A549 (cell line): ENCODE measurements around the gene CACNA1I.

ENCODE experiments used
- CHD2 ChIP-seq: fragments of 150-350 bp; IDR thresholded peaks from 2 replicates; pipeline ENCODE4 v1.6.1; 2014; ENCODE audit warnings: low read length; ENCODE audit not compliant: partially characterized antibody
- CTCF ChIP-seq: fragments of >200 bp; sonication (Bioruptor Twin); formaldehyde crosslinking; IDR thresholded peaks from 3 replicates; pipeline ENCODE4 v1.5.1; 2016
- EHMT2 ChIP-seq: fragments of 200-600 bp; sonication (generic); IDR thresholded peaks from 2 replicates; pipeline ENCODE4 v1.6.1; 2016; ENCODE audit warnings: antibody characterized with exemption, low read depth, mild to moderate bottlenecking, moderate library complexity
- ELK1 ChIP-seq: fragments of 150-350 bp; IDR thresholded peaks from 2 replicates; pipeline ENCODE4 v1.6.1; 2014; ENCODE audit warnings: low read depth, mild to moderate bottlenecking, low read length
- FOSL2 ChIP-seq, 2 experiments: fragments of 450-650 bp in 1 of 2; fragments of >200 bp in 1 of 2; sonication (Bioruptor Twin) in 1 of 2; formaldehyde crosslinking; IDR thresholded peaks; 2 replicates each; pipeline versions ENCODE4 v1.5.0 to v1.6.1; 2016 to 2020; ENCODE audit warnings: mild to moderate bottlenecking in 1 of 2, moderate library complexity in 1 of 2
- MAFK ChIP-seq: fragments of 450-650 bp; IDR thresholded peaks from 2 replicates; pipeline ENCODE4 v1.6.1; 2014; ENCODE audit not compliant: partially characterized antibody
- POLR2A ChIP-seq: IDR thresholded peaks from 2 replicates; pipeline ENCODE4 v1.6.1; 2012; ENCODE audit warnings: mild to moderate bottlenecking, low read length

DNA sequence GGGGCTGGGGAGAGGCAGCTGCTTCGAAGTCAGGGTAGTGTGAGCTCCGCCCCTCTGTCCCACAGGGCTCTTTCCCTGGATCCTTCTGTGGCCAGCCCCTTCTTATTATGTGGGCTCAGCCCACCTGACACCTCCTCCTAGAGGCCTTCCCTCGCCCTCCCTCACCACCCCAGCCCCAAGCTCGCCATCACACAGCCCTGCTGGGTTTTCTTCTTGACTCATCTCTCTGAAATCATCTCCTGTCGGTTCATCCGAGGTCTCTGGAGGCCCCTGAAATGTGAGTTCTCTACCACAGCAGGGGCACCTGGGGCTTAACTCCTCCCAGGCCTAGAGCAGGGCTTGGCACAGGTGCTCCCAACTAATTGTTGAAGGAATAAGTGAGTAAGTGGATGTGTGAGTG is 65.2 kb downstream of the CACNA1I start:
- TF ChIP-seq ELK1 (no peak), CTCF (no peak), EHMT2 (no peak), CHD2 (no peak), POLR2A (no peak), FOSL2 (IDR thresholded peaks at IDR 0.05) (no peak), FOSL2 (CRISPR knock-in tag; IDR thresholded peaks at IDR 0.05) (no peak), MAFK (no peak)
